Vagina (tissue), 2 donors: ENCODE results near the gene CACNB1. TPM values are rescaled to one million over a fixed set of nuclear protein-coding genes. Genes with fewer than 3 reads are reported as not detected.
A peak's percentile ranks its signal among the peaks of the same experiment; 100 is the strongest.

ENCODE experiments used
- DNase-seq, 2 donors: peaks; one replicate each; pipeline ENCODE4 v3.0.0-alpha.2; 2017; ENCODE audit errors: extremely low spot score in 2 of 2
- H3K27ac ChIP-seq: fragments of 200-600 bp; sonication (generic); one replicate; pipeline ENCODE4 v1.5.1; 2019
- H3K27me3 ChIP-seq: fragments of 200-600 bp; sonication (generic); one replicate; pipeline ENCODE4 v1.5.1; 2019
- H3K36me3 ChIP-seq, 2 donors: fragments of 200-600 bp; sonication (generic); one replicate each; pipeline ENCODE4 v1.5.1; 2017 to 2019
- H3K4me1 ChIP-seq: fragments of 200-600 bp; sonication (generic); one replicate; pipeline ENCODE4 v1.5.1; 2019
- H3K4me3 ChIP-seq, 2 donors: fragments of 200-600 bp; sonication (generic); 1 replicate in 1 of 2; 2 replicates in 1 of 2; pipeline ENCODE4 v1.5.1; 2016 to 2019
- H3K9me3 ChIP-seq: fragments of 200-600 bp; sonication (generic); one replicate; pipeline ENCODE4 v1.5.1; 2019
- POLR2A ChIP-seq, 2 donors: fragments of 450-650 bp; IDR thresholded peaks; one replicate each; pipeline ENCODE4 v1.6.1; 2017; ENCODE audit warnings: antibody characterized with exemption in 2 of 2, mild to moderate bottlenecking in 2 of 2, moderate library complexity in 2 of 2
- POLR2AphosphoS5 ChIP-seq, 2 donors: sonication (generic); formaldehyde crosslinking; IDR thresholded peaks; one replicate each; pipeline ENCODE4 v1.9.0; 2017; ENCODE audit warnings: antibody characterized with exemption in 2 of 2, mild to moderate bottlenecking in 2 of 2, low read depth in 1 of 2; ENCODE audit not compliant: insufficient read depth in 1 of 2
- intact Hi-C: fragments of 100-400 bp; cut with DNase I; formaldehyde crosslinking; loops from one replicate; pipeline ENCODE4 v1.15.1; 2023
- total RNA-seq: library from RNA; depleted of rRNA; stranded (reverse); fragments of >200 nt; gene quantifications from one replicate; pipeline ENCODE4 v1.2.3, GENCODE V29; 2016
- TF ChIP-seq, protein P1 (sequence below), 3 experiments: fragments of 450-650 bp in 2 of 3; fragments of 200-600 bp in 1 of 3; sonication (generic) in 1 of 3; IDR thresholded peaks; one replicate each; pipeline ENCODE4 v1.5.1; 2017 to 2019; ENCODE audit warnings: antibody characterized with exemption in 3 of 3, mild to moderate bottlenecking in 2 of 3, moderate library complexity in 2 of 3

The CACNB1 gene
- total RNA-seq, 1 donor from 2014 or later = 8.3 TPM

DNA sequence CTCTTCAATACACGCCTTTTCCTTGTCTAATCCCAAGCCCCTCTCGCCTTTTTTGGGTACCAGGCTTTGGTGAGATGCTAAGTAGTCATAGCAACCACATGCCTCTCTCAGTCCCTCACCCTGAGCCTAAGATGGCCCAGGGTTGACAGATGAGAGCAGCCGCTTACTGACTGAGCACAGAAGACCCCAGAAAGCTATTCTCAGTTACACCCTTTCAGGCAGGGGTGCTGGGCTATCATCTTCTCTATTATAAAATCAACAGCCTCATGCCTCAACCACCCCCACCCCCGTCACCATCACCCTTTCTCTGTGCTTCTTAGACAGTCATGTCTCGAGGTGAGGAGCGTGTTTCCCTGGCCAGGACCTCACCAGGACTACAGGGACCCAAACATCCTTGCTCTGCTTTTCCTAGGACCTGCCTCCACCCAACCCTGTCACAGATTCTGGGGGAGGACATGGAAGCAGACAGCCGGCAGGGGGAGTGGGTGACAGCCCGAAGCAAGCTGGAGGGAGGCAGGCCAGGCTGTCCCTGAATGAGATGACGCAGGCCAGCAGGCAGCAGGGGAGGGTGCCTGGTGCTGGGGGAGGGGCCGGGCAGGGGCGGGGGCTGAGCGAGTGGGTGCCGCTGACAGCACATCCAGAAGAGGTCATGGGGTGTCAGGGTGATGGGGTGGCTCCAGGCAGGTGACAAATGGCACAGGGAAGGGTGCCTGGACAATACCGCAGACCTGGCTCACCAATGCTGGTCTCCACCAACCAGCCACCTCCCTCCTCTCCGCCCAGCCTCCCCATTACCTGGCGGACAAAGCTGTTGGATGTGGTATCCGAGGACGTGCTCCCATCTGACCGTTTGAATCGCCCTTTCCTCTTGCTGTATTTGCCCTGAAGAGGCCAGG, 3.1 kb downstream of the CACNB1 start:
- Histone ChIP-seq H3K27me3 (no peaks in the 10 kb centered on the region), H3K27ac (no peak overlapping the region), H3K9me3 (no peaks in the 10 kb centered on the region), H3K4me1 (peaks cover 47% of the 10 kb centered on the region), H3K36me3 (peaks cover 0 to 21% of the 10 kb centered on the region in 2 donors), H3K4me3 (no peak overlapping the region)
- no peak for DNase-seq
- TF ChIP-seq, protein P1, sequence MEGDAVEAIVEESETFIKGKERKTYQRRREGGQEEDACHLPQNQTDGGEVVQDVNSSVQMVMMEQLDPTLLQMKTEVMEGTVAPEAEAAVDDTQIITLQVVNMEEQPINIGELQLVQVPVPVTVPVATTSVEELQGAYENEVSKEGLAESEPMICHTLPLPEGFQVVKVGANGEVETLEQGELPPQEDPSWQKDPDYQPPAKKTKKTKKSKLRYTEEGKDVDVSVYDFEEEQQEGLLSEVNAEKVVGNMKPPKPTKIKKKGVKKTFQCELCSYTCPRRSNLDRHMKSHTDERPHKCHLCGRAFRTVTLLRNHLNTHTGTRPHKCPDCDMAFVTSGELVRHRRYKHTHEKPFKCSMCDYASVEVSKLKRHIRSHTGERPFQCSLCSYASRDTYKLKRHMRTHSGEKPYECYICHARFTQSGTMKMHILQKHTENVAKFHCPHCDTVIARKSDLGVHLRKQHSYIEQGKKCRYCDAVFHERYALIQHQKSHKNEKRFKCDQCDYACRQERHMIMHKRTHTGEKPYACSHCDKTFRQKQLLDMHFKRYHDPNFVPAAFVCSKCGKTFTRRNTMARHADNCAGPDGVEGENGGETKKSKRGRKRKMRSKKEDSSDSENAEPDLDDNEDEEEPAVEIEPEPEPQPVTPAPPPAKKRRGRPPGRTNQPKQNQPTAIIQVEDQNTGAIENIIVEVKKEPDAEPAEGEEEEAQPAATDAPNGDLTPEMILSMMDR (IDR thresholded peaks at IDR 0.05) = peak in 1 of 3 experiments; percentile 23
- no peak for TF ChIP-seq POLR2AphosphoS5 (IDR thresholded peaks at IDR 0.05; ENCODE audit: insufficient read depth in 1 of 2, low read depth in 1 of 2)
- intact Hi-C loops = no loop called here

DNA sequence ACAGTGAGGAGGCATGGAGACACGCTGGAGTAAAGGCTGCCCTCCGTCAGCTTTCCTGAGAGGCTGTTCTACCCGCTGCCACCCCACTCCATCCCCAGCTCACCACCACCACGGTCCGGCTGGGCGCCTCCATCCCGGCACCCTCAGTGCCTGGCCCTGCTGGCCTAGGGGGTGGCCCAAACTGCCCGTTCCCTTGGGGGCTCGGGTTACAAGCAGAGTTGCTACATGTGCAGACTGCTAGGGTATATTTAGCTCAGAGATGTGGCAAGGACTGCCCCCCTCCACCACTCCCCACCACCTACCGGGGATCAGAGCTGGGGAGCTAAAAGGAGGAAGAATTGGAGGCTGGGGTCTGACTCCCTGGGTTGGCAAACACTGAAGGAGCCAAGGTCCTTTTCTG, 4.1 kb downstream of the CACNB1 start:
- Histone ChIP-seq H3K9me3 (no peaks in the 10 kb centered on the region), H3K27me3 (no peaks in the 10 kb centered on the region), H3K27ac (no peak overlapping the region), H3K4me3 (no peak overlapping the region), H3K4me1 (peaks cover 37% of the 10 kb centered on the region), H3K36me3 (peaks cover 0 to 21% of the 10 kb centered on the region in 2 donors)
- no peak for DNase-seq
- TF ChIP-seq POLR2A (IDR thresholded peaks at IDR 0.05) (no peak), POLR2AphosphoS5 (IDR thresholded peaks at IDR 0.05; ENCODE audit: insufficient read depth in 1 of 2, low read depth in 1 of 2) (no peak)
- TF ChIP-seq, protein P1 (IDR thresholded peaks at IDR 0.05) = no peak
- intact Hi-C loops = no loop called here

DNA sequence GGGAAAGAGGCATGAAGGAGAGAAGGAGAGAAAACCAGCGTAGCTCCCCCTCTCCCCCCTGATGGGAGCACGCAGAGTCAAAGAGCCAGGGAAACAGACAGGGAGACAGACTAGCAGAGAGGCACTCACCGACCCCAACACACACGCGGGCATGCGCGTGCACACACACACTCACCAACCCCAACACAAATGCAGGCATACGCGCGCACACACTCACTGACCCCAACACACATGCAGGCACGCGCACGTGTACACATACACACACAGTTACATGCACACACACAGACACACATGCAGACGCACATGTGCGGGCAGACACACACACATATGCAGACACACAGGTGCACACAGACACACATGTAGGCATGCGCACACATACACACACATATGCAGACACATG, 4.6 kb downstream of the CACNB1 start:
- H3K36me3 ChIP-seq = peaks cover 0 to 21% of the 10 kb centered on the region in 2 donors
- intact Hi-C loops = no loop called here

DNA sequence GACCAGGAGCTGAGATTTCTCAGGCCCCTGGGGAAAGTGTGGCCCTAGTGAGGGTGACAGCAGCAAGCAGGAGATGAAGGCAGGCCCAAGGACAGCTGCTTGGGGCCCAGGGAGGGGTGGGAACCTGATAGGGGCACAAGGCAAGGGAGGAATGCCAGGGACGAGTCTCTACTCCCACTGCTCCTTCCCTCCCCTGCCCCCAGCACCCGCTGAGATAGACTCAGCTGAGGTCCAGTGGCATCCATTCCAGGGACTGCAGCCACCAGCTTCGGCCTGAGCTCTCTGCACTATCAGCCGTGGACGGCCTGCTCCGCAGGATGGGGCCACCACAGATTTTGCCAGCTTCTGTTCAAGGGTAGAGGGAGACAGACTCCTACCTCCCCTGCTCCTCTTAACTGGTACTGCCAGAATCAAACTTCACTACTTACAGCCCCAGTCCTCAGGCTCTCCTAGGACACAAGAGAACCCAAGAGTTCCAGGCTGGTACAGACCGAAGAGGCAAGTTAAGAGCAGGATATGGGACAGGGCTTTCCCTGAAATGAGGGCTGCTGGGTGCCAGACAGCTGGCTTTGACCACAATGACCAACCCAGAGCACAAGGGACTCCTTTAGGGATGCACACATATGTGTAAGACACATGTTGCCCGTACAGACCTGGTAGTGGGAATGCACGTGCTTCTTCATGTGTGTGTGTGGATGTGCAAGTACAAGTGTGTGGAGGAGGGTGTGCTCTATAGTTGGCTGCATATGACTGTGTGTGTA, 5.5 kb downstream of the CACNB1 start:
- TF ChIP-seq POLR2AphosphoS5 (IDR thresholded peaks at IDR 0.05; ENCODE audit: insufficient read depth in 1 of 2, low read depth in 1 of 2) (no peak), POLR2A (IDR thresholded peaks at IDR 0.05) (no peak)
- TF ChIP-seq, protein P1 (IDR thresholded peaks at IDR 0.05) = no peak
- Histone ChIP-seq H3K4me3 (no peak overlapping the region), H3K4me1 (peaks cover 27% of the 10 kb centered on the region), H3K36me3 (peaks cover 0 to 30% of the 10 kb centered on the region in 2 donors), H3K27me3 (no peaks in the 10 kb centered on the region), H3K9me3 (no peaks in the 10 kb centered on the region), H3K27ac (no peak overlapping the region)
- DNase-seq = no peak
- intact Hi-C loops = no loop called here

More for the DNA sequence above, 4.6 kb downstream of the CACNB1 start:
- TF ChIP-seq, protein P1 (IDR thresholded peaks at IDR 0.05) = no peak
- TF ChIP-seq POLR2A (IDR thresholded peaks at IDR 0.05) = no peak
- no peak for TF ChIP-seq POLR2AphosphoS5 (IDR thresholded peaks at IDR 0.05; ENCODE audit: insufficient read depth in 1 of 2, low read depth in 1 of 2)
- H3K4me3 ChIP-seq = no peak overlapping the region
- H3K4me1 ChIP-seq = peaks cover 33% of the 10 kb centered on the region
- no peaks in the 10 kb centered on the region for H3K27me3 ChIP-seq
- DNase-seq = no peak
- H3K27ac ChIP-seq = no peak overlapping the region
- H3K9me3 ChIP-seq = no peaks in the 10 kb centered on the region
